ENCODE data around the gene ZNF618.

The ZNF618 gene

GRCh38 chr9:113886933-113887332, 10.8 kb downstream of the ZNF618 start:
- no peak for DNase-seq (ENCODE audit: extremely low read depth, low read depth)
- no peak overlapping the region for H3K4me3 ChIP-seq (replicated peaks; ENCODE audit: low read depth, low read length)
- TF ChIP-seq, protein P1, sequence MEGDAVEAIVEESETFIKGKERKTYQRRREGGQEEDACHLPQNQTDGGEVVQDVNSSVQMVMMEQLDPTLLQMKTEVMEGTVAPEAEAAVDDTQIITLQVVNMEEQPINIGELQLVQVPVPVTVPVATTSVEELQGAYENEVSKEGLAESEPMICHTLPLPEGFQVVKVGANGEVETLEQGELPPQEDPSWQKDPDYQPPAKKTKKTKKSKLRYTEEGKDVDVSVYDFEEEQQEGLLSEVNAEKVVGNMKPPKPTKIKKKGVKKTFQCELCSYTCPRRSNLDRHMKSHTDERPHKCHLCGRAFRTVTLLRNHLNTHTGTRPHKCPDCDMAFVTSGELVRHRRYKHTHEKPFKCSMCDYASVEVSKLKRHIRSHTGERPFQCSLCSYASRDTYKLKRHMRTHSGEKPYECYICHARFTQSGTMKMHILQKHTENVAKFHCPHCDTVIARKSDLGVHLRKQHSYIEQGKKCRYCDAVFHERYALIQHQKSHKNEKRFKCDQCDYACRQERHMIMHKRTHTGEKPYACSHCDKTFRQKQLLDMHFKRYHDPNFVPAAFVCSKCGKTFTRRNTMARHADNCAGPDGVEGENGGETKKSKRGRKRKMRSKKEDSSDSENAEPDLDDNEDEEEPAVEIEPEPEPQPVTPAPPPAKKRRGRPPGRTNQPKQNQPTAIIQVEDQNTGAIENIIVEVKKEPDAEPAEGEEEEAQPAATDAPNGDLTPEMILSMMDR (IDR thresholded peaks at IDR 0.05; ENCODE audit: low read depth, low read length, missing control alignments) = no peak

DNA sequence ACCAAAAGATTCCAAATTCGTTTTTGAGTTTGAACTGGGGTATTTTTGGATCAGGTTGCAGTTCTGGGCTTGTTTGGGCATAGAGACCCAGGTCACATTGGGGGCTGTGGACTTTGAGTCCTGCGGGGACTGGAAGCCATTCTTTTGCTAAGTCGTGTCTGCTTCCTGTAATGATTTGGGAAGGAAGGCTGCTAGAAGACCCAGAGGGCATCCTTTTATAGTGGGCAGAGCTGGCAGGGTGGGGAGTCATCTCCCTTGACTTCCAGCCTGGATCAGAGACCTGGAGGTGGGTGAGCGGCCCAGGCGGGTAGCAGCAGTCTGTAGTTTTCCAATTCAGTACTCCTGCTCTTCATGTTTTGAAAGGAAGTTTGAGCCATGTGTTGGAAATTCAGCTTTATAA, 11.3 kb downstream of the ZNF618 start:
- H3K4me3 ChIP-seq (replicated peaks; ENCODE audit: low read depth, low read length) = no peak overlapping the region
- TF ChIP-seq, protein P1 (IDR thresholded peaks at IDR 0.05; ENCODE audit: low read depth, low read length, missing control alignments) = no peak
- DNase-seq (ENCODE audit: extremely low read depth, low read depth) = no peak

- TF ChIP-seq, protein P1 (IDR thresholded peaks at IDR 0.05; ENCODE audit: low read depth, low read length, missing control alignments) = no peak
- no peak overlapping the region for H3K4me3 ChIP-seq (replicated peaks; ENCODE audit: low read depth, low read length)
- DNase-seq (ENCODE audit: extremely low read depth, low read depth) = no peak
Measured at GRCh38 chr9:113888336-113888735, 12.2 kb downstream of the ZNF618 start.

DNA sequence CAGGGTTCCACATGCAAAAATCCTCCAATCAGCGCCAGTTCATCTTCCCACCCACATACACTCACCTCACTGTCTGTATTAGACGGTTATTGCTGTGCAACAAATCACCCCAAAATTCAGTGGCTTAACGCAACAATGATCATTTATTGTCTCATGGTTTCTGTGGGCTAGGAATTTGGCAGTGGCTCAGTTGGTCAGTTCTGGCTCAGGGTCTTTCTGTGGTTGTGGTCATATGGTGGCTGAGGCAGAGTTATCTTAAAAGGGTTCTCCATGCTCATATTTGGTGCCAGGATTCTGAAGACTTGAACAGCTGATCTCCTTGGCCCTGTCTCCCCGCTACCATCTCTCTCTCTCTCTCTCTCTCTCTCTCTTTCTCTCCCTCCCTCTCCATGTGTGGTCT, 12.9 kb downstream of the ZNF618 start:
- no peak for DNase-seq (ENCODE audit: extremely low read depth, low read depth)
- H3K4me3 ChIP-seq (replicated peaks; ENCODE audit: low read depth, low read length) = no peak overlapping the region
- TF ChIP-seq, protein P1 (IDR thresholded peaks at IDR 0.05; ENCODE audit: low read depth, low read length, missing control alignments) = no peak

- TF ChIP-seq, protein P1 (IDR thresholded peaks at IDR 0.05; ENCODE audit: low read depth, low read length, missing control alignments) = no peak
- DNase-seq (ENCODE audit: extremely low read depth, low read depth) = no peak
- H3K4me3 ChIP-seq (replicated peaks; ENCODE audit: low read depth, low read length) = no peak overlapping the region
Measured at GRCh38 chr9:113890704-113891103, 14.6 kb downstream of the ZNF618 start.

GRCh38 chr9:113892861-113893491, 16.9 kb downstream of the ZNF618 start:
- TF ChIP-seq, protein P1 (IDR thresholded peaks at IDR 0.05; ENCODE audit: low read depth, low read length, missing control alignments) = no peak
- no peak for DNase-seq (ENCODE audit: extremely low read depth, low read depth)
- no peak overlapping the region for H3K4me3 ChIP-seq (replicated peaks; ENCODE audit: low read depth, low read length)

DNA sequence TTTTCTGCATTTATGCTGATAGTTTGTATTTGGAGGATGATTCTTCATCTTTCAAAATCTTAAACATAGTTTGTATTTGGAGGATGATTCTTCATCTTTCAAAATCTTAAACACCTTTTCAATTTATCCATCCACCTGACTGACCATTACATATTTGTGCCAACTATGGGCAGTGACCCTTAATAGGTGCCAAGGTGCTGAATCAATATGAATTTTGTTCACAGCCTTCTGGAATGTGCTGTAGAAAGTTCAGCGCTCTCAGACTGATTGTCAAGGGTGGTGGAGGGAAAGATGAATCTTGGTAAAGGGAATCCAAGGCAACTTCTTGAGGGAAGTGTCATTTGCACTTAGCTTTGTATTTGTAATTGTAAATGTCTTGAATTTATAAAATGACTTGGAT, 18.1 kb downstream of the ZNF618 start:
- TF ChIP-seq, protein P1 (IDR thresholded peaks at IDR 0.05; ENCODE audit: low read depth, low read length, missing control alignments) = no peak
- no peak for DNase-seq (ENCODE audit: extremely low read depth, low read depth)
- no peak overlapping the region for H3K4me3 ChIP-seq (replicated peaks; ENCODE audit: low read depth, low read length)
